IMR-90 (cell line): ENCODE data around the gene HDGFL3. TPM values are rescaled to one million over a fixed set of nuclear protein-coding genes. Genes with fewer than 3 reads are reported as not detected.
"Not testable (repeated sequence)": the region's sequence is repeated elsewhere in the genome, so short reads cannot be mapped to it uniquely, and the experiment has no call there.

Experiments
- ATAC-seq: fragments of 200-7000 bp; cut with Tn5 transposase; 2 replicates; pipeline ENCODE4 v1.9.1; 2020; ENCODE audit warnings: low read depth, mild to moderate bottlenecking, moderate library complexity
- BruUV-seq: library from RNA; stranded (reverse); fragments of 400-500 nt; replicated peaks from 2 replicates; lab custom pipeline; 2021; lab: Mats Ljungman, UMichigan
- CTCF ChIA-PET: fragments of 300-600 bp; formaldehyde crosslinking; extraction: SDS; loops from one replicate; lab custom pipeline; 2021; ENCODE audit warnings: antibody characterized with exemption; lab: Yijun Ruan, JAX
- POLR2A ChIA-PET: fragments of 300-600 bp; sonication (Branson Sonifier 250); formaldehyde crosslinking; loops from one replicate; lab custom pipeline; 2022; ENCODE audit warnings: antibody characterized with exemption; ENCODE audit not compliant: unreplicated experiment; lab: Charles Lee
- DNase-seq: peaks from one replicate; pipeline ENCODE4 v3.0.0; 2013
- H2AFZ ChIP-seq: replicated peaks from 2 replicates; pipeline ENCODE3; 2013; ENCODE audit warnings: low read length, mild to moderate bottlenecking; ENCODE audit not compliant: poor library complexity
- H2AK5ac ChIP-seq: 2 replicates; pipeline ENCODE4 v1.6.1; 2013; ENCODE audit warnings: low read depth, low read length, inconsistent platforms
- H2AK9ac ChIP-seq: replicated peaks from 2 replicates; pipeline ENCODE3; 2013; ENCODE audit warnings: mild to moderate bottlenecking, low read depth, low read length, moderate library complexity; ENCODE audit not compliant: poor library complexity
- H2BK120ac ChIP-seq: 2 replicates; pipeline ENCODE4 v1.6.1; 2013; ENCODE audit warnings: low read depth, low read length, inconsistent platforms
- H2BK15ac ChIP-seq: 3 replicates; pipeline ENCODE4 v1.6.1; 2013; ENCODE audit warnings: low read depth, low read length, inconsistent platforms
- H2BK20ac ChIP-seq: 2 replicates; pipeline ENCODE4 v1.6.1; 2013; ENCODE audit warnings: low read depth, mild to moderate bottlenecking, inconsistent platforms, low read length, moderate library complexity
- H2BK5ac ChIP-seq: 2 replicates; pipeline ENCODE4 v1.6.1; 2013; ENCODE audit warnings: mild to moderate bottlenecking, low read depth, low read length, inconsistent platforms; ENCODE audit not compliant: poor library complexity, severe bottlenecking
- H3K14ac ChIP-seq: replicated peaks from 2 replicates; pipeline ENCODE4 v1.6.1; 2013; ENCODE audit warnings: low read depth, low read length, inconsistent platforms
- H3K18ac ChIP-seq: 2 replicates; pipeline ENCODE4 v1.6.1; 2013; ENCODE audit warnings: low read depth, low read length, control low read depth
- H3K23ac ChIP-seq: 2 replicates; pipeline ENCODE4 v1.6.1; 2013; ENCODE audit warnings: low read depth, low read length, inconsistent platforms
- H3K27ac ChIP-seq: 2 replicates; pipeline ENCODE4 v1.5.1; 2013; ENCODE audit warnings: mild to moderate bottlenecking, control low read depth, low read length; ENCODE audit not compliant: insufficient read depth
- H3K27me3 ChIP-seq: 2 replicates; pipeline ENCODE4 v1.6.1; 2013; ENCODE audit warnings: low read length; ENCODE audit not compliant: control insufficient read depth, insufficient read depth
- H3K36me3 ChIP-seq: 2 replicates; pipeline ENCODE4 v1.6.1; 2013; ENCODE audit warnings: low read length, mixed read lengths; ENCODE audit not compliant: control insufficient read depth, insufficient read depth
- H3K4ac ChIP-seq: 2 replicates; pipeline ENCODE4 v1.6.1; 2013; ENCODE audit warnings: low read depth, low read length, inconsistent platforms
- H3K4me1 ChIP-seq: 2 replicates; pipeline ENCODE4 v1.6.1; 2013; ENCODE audit warnings: low read length, mixed read lengths; ENCODE audit not compliant: control insufficient read depth, insufficient read depth
- H3K4me2 ChIP-seq: 2 replicates; pipeline ENCODE4 v1.6.1; 2013; ENCODE audit warnings: low read depth, mild to moderate bottlenecking, control low read depth, low read length, moderate library complexity
- H3K4me3 ChIP-seq: 2 replicates; pipeline ENCODE4 v1.5.1; 2013; ENCODE audit warnings: low read depth, mild to moderate bottlenecking, control low read depth, low read length, moderate library complexity; ENCODE audit not compliant: insufficient read depth
- H3K56ac ChIP-seq: 2 replicates; pipeline ENCODE4 v1.6.1; 2013; ENCODE audit warnings: low read length, inconsistent platforms; ENCODE audit not compliant: insufficient read depth; ENCODE audit errors: extremely low read depth
- H3K79me1 ChIP-seq, 2 experiments: 2 replicates each; pipeline ENCODE4 v1.6.1; 2013; ENCODE audit warnings: low read length in 2 of 2, inconsistent platforms in 1 of 2, low read depth in 1 of 2
- H3K9ac ChIP-seq: 2 replicates; pipeline ENCODE4 v1.6.1; 2013; ENCODE audit warnings: low read depth, low read length, control low read depth
- H3K9me1 ChIP-seq: 2 replicates; pipeline ENCODE4 v1.6.1; 2013; ENCODE audit warnings: low read length, inconsistent platforms; ENCODE audit not compliant: insufficient read depth
- H3K9me3 ChIP-seq: 2 replicates; pipeline ENCODE4 v1.6.1; 2013; ENCODE audit warnings: low read length; ENCODE audit not compliant: control insufficient read depth, insufficient read depth
- H4K20me1 ChIP-seq: 2 replicates; pipeline ENCODE4 v1.6.1; 2013; ENCODE audit warnings: low read length, inconsistent platforms; ENCODE audit not compliant: insufficient read depth
- H4K5ac ChIP-seq: 2 replicates; pipeline ENCODE4 v1.6.1; 2013; ENCODE audit warnings: mild to moderate bottlenecking, low read depth, low read length, control low read depth
- H4K8ac ChIP-seq, 2 experiments: 2 replicates each; pipeline ENCODE4 v1.6.1; 2013; ENCODE audit warnings: low read depth in 2 of 2, low read length in 2 of 2, control low read depth in 1 of 2, inconsistent platforms in 1 of 2
- H4K91ac ChIP-seq: 2 replicates; pipeline ENCODE4 v1.6.1; 2013; ENCODE audit warnings: low read depth, low read length, inconsistent platforms; ENCODE audit not compliant: insufficient read depth
- SMC3 ChIP-seq: fragments of 150-350 bp; IDR thresholded peaks from 2 replicates; pipeline ENCODE4 v1.6.1; 2016; ENCODE audit warnings: low read depth, mild to moderate bottlenecking, antibody characterized with exemption, low read length, moderate library complexity
- WGBS, 2 experiments: methylation state at CpG; one replicate each; pipeline versions ENCODE4 v1.1.5 to v1.1.7; 2013; ENCODE audit warnings: missing lambda C conversion rate in 2 of 2; ENCODE audit not compliant: insufficient read length in 1 of 2; ENCODE audit errors: extremely low coverage in 2 of 2; 5-methylcytosine and 5-hydroxymethylcytosine counted together
- dilution Hi-C: fragments of 300-500 bp; cut with HindIII; formaldehyde crosslinking; loops from one replicate; pipeline ENCODE4 v1.14.3; 2018; ENCODE audit warnings: low sequenced_read_pairs; ENCODE audit not compliant: unreplicated experiment
- in situ Hi-C: fragments of 300-500 bp; cut with MboI; formaldehyde crosslinking; loops from 3 replicates; pipeline ENCODE4 v1.14.3; 2019; ENCODE audit warnings: low sequenced_read_pairs, inconsistent platforms, mixed read lengths
- intact Hi-C: fragments of 100-400 bp; cut with micrococcal nuclease; formaldehyde crosslinking; loops from 2 replicates; pipeline ENCODE4 v1.10.0; 2022
- polyA plus RNA-seq, 3 experiments: library from polyadenylated mRNA; depleted of rRNA; stranded (reverse); fragments of >200 nt; gene quantifications; 2 replicates each; pipeline ENCODE4 v1.2.3, GENCODE V29; 2012; ENCODE audit warnings: low replicate concordance in 1 of 3
- total RNA-seq: library from RNA; depleted of rRNA; stranded (reverse); fragments of >200 nt; gene quantifications from 2 replicates; pipeline ENCODE4 v1.2.3, GENCODE V29; 2012

The HDGFL3 gene
- total and polyA plus RNA-seq, 2 of the 4 experiments (the other 2 are of a cell fraction) = 9.5 to 18.1 TPM

GRCh38 chr15:83170474-83171165, 37.0 kb downstream of the HDGFL3 start (continued):
- TF ChIP-seq SMC3 = no peak

GRCh38 chr15:83169576-83169975, 38.0 kb downstream of the HDGFL3 start:
- H3K4ac ChIP-seq, H4K5ac ChIP-seq, H2BK5ac ChIP-seq, H2BK120ac ChIP-seq, H3K23ac ChIP-seq, H2BK15ac ChIP-seq, H3K4me3 ChIP-seq, H2AFZ ChIP-seq, H3K9me1 ChIP-seq, H3K56ac ChIP-seq, in situ Hi-C loops, H2AK9ac ChIP-seq, POLR2A ChIA-PET, DNase-seq, H3K9ac ChIP-seq, ATAC-seq, H2AK5ac ChIP-seq, CTCF ChIA-PET, H3K4me1 ChIP-seq, H3K18ac ChIP-seq, H3K4me2 ChIP-seq, H3K27me3 ChIP-seq, H3K36me3 ChIP-seq, H4K91ac ChIP-seq, intact Hi-C loops, H4K8ac ChIP-seq, H3K14ac ChIP-seq, H3K9me3 ChIP-seq, dilution Hi-C loops, H2BK20ac ChIP-seq, H3K27ac ChIP-seq, BruUV-seq: not testable (repeated sequence)
- Histone ChIP-seq H3K79me1 (peaks cover 22 to 53% of the 10 kb centered on the region in 2 experiments), H4K20me1 (peaks cover 17% of the 10 kb centered on the region)
- no CpG with 5 or more reads among the region's 5 CpGs for WGBS, 2 experiments
